Measurements from ENCODE around the gene GARNL3.

DNA sequence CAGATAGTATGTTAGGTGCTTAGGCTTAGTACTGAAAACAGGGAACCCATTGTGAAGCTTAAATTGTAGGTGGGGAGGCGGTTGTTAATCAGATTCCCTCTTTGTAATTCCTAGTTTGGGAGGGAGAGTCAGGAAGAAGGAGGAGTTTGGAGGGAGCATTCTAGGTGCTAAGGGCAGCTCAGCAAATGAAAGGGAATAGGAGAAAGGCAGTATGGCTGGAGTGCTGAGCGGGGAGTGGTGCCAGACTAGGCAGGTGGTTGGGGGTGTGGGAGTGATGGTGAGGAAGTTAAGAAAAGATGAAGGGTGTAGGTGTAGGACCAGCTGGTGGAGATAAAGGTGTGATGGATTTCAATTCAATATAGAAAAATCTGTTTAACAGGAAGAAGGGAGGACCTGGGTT lies 11.1 kb upstream of the GARNL3 start:
- TF ChIP-seq, protein P1, sequence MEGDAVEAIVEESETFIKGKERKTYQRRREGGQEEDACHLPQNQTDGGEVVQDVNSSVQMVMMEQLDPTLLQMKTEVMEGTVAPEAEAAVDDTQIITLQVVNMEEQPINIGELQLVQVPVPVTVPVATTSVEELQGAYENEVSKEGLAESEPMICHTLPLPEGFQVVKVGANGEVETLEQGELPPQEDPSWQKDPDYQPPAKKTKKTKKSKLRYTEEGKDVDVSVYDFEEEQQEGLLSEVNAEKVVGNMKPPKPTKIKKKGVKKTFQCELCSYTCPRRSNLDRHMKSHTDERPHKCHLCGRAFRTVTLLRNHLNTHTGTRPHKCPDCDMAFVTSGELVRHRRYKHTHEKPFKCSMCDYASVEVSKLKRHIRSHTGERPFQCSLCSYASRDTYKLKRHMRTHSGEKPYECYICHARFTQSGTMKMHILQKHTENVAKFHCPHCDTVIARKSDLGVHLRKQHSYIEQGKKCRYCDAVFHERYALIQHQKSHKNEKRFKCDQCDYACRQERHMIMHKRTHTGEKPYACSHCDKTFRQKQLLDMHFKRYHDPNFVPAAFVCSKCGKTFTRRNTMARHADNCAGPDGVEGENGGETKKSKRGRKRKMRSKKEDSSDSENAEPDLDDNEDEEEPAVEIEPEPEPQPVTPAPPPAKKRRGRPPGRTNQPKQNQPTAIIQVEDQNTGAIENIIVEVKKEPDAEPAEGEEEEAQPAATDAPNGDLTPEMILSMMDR (conservative IDR thresholded peaks at IDR 0.05; ENCODE audit: low read length) = no peak
- no peak for TF ChIP-seq EZH2phosphoT487 (IDR thresholded peaks at IDR 0.05; ENCODE audit: borderline replicate concordance, low read depth, low read length)

All from OCI-LY7 (cell line).